ENCODE measurements around the gene NAV2.

NAV2 gene

GRCh38 chr11:19712281-19713195, at the start of gene NAV2:
TSS of gene NAV2 (plus strand) at chr11:19712837. CDS start at chr11:19713696, 859 bp downstream.
- DNase-seq: peak; percentile 77

- DNase-seq: no peak
Observed at GRCh38 chr11:19663206-19663605, 49.4 kb upstream of the NAV2 start.

GRCh38 chr11:19664886-19665548, 47.6 kb upstream of the NAV2 start:
- DNase-seq: no peak

GRCh38 chr11:19666951-19667350, 45.7 kb upstream of the NAV2 start:
- DNase-seq: no peak

- DNase-seq: no peak
Observed at GRCh38 chr11:19669511-19669910, 43.1 kb upstream of the NAV2 start.

GRCh38 chr11:19670030-19670791, 42.4 kb upstream of the NAV2 start:
- DNase-seq: no peak

GRCh38 chr11:19672586-19673206, 39.9 kb upstream of the NAV2 start:
- DNase-seq: no peak

- DNase-seq: no peak
Observed at GRCh38 chr11:19673924-19674729, 38.5 kb upstream of the NAV2 start.

- no peak for DNase-seq
Observed at GRCh38 chr11:19674836-19675235, 37.8 kb upstream of the NAV2 start.

- no peak for DNase-seq
Observed at GRCh38 chr11:19675397-19675796, 37.2 kb upstream of the NAV2 start.

GRCh38 chr11:19676475-19677380, 35.9 kb upstream of the NAV2 start:
- no peak for DNase-seq

- DNase-seq: no peak
Observed at GRCh38 chr11:19677381-19678080, 35.1 kb upstream of the NAV2 start.

- DNase-seq: peak; percentile 93
Observed at GRCh38 chr11:19679952-19680828, 32.4 kb upstream of the NAV2 start.

- no peak for DNase-seq
Observed at GRCh38 chr11:19680829-19681368, 31.7 kb upstream of the NAV2 start.

- DNase-seq: no peak
Observed at GRCh38 chr11:19683141-19683805, 29.4 kb upstream of the NAV2 start.

- no peak for DNase-seq
Observed at GRCh38 chr11:19683862-19684491, 28.7 kb upstream of the NAV2 start.

- no peak for DNase-seq
Observed at GRCh38 chr11:19686234-19686633, 26.4 kb upstream of the NAV2 start.

- no peak for DNase-seq
Observed at GRCh38 chr11:19687392-19687791, 25.2 kb upstream of the NAV2 start.

All from amniotic stem cell (primary cell).